SK-N-SH (cell line): ENCODE results near the gene C1RL. TPM values are rescaled to one million over a fixed set of nuclear protein-coding genes. Genes with fewer than 3 reads are reported as not detected.

Experiments
- CTCF ChIA-PET: fragments of 300-600, 350-600 bp; formaldehyde crosslinking; extraction: SDS; loops from one replicate; lab custom pipeline; 2021; lab: Yijun Ruan, JAX
- POLR2A ChIA-PET: fragments of 350-600 bp; sonication (Branson Sonifier 250); formaldehyde crosslinking; extraction: SDS; loops from one replicate; lab custom pipeline; 2020; ENCODE audit warnings: antibody characterized with exemption, inconsistent platforms; lab: Yijun Ruan, JAX
- DNase-seq: peaks from one replicate; pipeline ENCODE4 v3.0.0; 2012
- H2AFZ ChIP-seq: fragments of 200-600 bp; sonication (generic); 2 replicates; pipeline ENCODE4 v1.8.1; 2016; ENCODE audit warnings: antibody characterized with exemption, mild to moderate bottlenecking, low read depth
- H3F3A ChIP-seq: fragments of 200-600 bp; sonication (generic); replicated peaks from 2 replicates; pipeline ENCODE3; 2016; ENCODE audit warnings: antibody characterized with exemption, mild to moderate bottlenecking; ENCODE audit not compliant: insufficient read depth
- H3K27ac ChIP-seq, 2 experiments: fragments of 200-500 bp in 1 of 2; fragments of 200-600 bp in 1 of 2; sonication (Bioruptor generic) in 1 of 2; sonication (generic), shearing (Covaris generic) in 1 of 2; 2 replicates each; pipeline versions ENCODE4 v1.5.1 to v1.6.1; 2014 to 2016; ENCODE audit warnings: low read depth in 2 of 2, inconsistent platforms in 1 of 2, low read length in 1 of 2, mild to moderate bottlenecking in 1 of 2, mixed read lengths in 1 of 2
- H3K27me3 ChIP-seq: fragments of 200-600 bp; sonication (generic), shearing (Covaris generic); 2 replicates; pipeline ENCODE4 v1.6.1; 2016; ENCODE audit warnings: mixed run types; ENCODE audit not compliant: insufficient read depth
- H3K36me3 ChIP-seq, 2 experiments: fragments of 200-500 bp in 1 of 2; fragments of 200-600 bp in 1 of 2; sonication (Bioruptor generic) in 1 of 2; sonication (generic) in 1 of 2; replicated peaks in 1 of 2; 2 replicates each; pipeline versions ENCODE3 to v1.5.1; 2014 to 2016; ENCODE audit warnings: low read length in 1 of 2, mild to moderate bottlenecking in 1 of 2; ENCODE audit not compliant: insufficient read depth in 2 of 2, control insufficient read depth in 1 of 2
- H3K4me1 ChIP-seq, 2 experiments: fragments of 200-500 bp in 1 of 2; fragments of 200-600 bp in 1 of 2; sonication (Bioruptor generic) in 1 of 2; sonication (generic), shearing (Covaris generic) in 1 of 2; 2 replicates each; pipeline versions ENCODE4 v1.5.1 to v1.6.1; 2014 to 2016; ENCODE audit warnings: low read depth in 1 of 2, low read length in 1 of 2, mixed run types in 1 of 2; ENCODE audit not compliant: insufficient read depth in 2 of 2, control insufficient read depth in 1 of 2
- H3K4me2 ChIP-seq: fragments of 200-600 bp; sonication (generic), shearing (Covaris generic); 2 replicates; pipeline ENCODE4 v1.6.1; 2017; ENCODE audit warnings: mixed run types
- H3K4me3 ChIP-seq, 2 experiments: fragments of 200-500 bp in 1 of 2; fragments of 200-600 bp in 1 of 2; sonication (Bioruptor generic) in 1 of 2; sonication (generic), shearing (Covaris generic) in 1 of 2; 2 replicates each; pipeline versions ENCODE4 v1.5.1 to v1.8.1; 2014 to 2016; ENCODE audit warnings: low read depth in 2 of 2, inconsistent platforms in 1 of 2, low read length in 1 of 2, mild to moderate bottlenecking in 1 of 2, mixed read lengths in 1 of 2, moderate library complexity in 1 of 2
- H3K79me2 ChIP-seq: fragments of 200-600 bp; sonication (generic); 2 replicates; pipeline ENCODE4 v1.8.1; 2017; ENCODE audit warnings: mild to moderate bottlenecking; ENCODE audit not compliant: insufficient read depth
- H3K9ac ChIP-seq: fragments of 200-600 bp; sonication (generic); 2 replicates; pipeline ENCODE4 v1.6.1; 2017; ENCODE audit warnings: mixed run types
- H3K9me2 ChIP-seq: fragments of 200-600 bp; sonication (generic); 2 replicates; pipeline ENCODE4 v1.6.1; 2017; ENCODE audit warnings: mixed run types
- H3K9me3 ChIP-seq: fragments of 200-600 bp; sonication (generic); 2 replicates; pipeline ENCODE4 v1.6.1; 2017; ENCODE audit warnings: mixed run types, mild to moderate bottlenecking, moderate library complexity
- H4K20me1 ChIP-seq: fragments of 200-600 bp; sonication (generic); 2 replicates; pipeline ENCODE4 v1.6.1; 2017; ENCODE audit warnings: mild to moderate bottlenecking, mixed run types; ENCODE audit not compliant: insufficient read depth
- EP300 ChIP-seq, 2 experiments: IDR thresholded peaks; 2 replicates each; pipeline versions ENCODE4 v1.4.0 to v1.6.1; 2012; ENCODE audit warnings: borderline replicate concordance in 1 of 2, low read depth in 1 of 2, low read length in 1 of 2
- EZH2phosphoT487 ChIP-seq: fragments of 200-600 bp; sonication (generic); IDR thresholded peaks from 2 replicates; pipeline ENCODE4 v1.6.1; 2017; ENCODE audit warnings: low read depth, mixed run types, mild to moderate bottlenecking, antibody characterized with exemption, moderate library complexity, borderline replicate concordance
- FOXJ3 ChIP-seq: sonication (generic); formaldehyde crosslinking; IDR thresholded peaks from 2 replicates; pipeline ENCODE4 v1.5.1; 2020; ENCODE audit warnings: mild to moderate bottlenecking, missing genetic modification reagents
- GABPA ChIP-seq: IDR thresholded peaks from 2 replicates; pipeline ENCODE4 v1.4.0; 2012; ENCODE audit warnings: low read depth, mild to moderate bottlenecking
- GATA2 ChIP-seq: sonication (generic); formaldehyde crosslinking; IDR thresholded peaks from 2 replicates; pipeline ENCODE4 v1.5.0; 2020; ENCODE audit warnings: mild to moderate bottlenecking, missing genetic modification reagents
- MXI1 ChIP-seq: IDR thresholded peaks from 2 replicates; pipeline ENCODE4 v1.6.1; 2012; ENCODE audit warnings: mild to moderate bottlenecking, low read depth, low read length, improper control_type of control experiment
- NRF1 ChIP-seq: IDR thresholded peaks from 2 replicates; pipeline ENCODE4 v1.6.1; 2012; ENCODE audit warnings: low read depth, mild to moderate bottlenecking, low read length
- PBX3 ChIP-seq: IDR thresholded peaks from 2 replicates; pipeline ENCODE4; 2012
- POLR2AphosphoS5 ChIP-seq: IDR thresholded peaks from 2 replicates; pipeline ENCODE4 v1.6.1; 2012; ENCODE audit warnings: low read depth, low read length
- RCOR1 ChIP-seq: fragments of 150-350 bp; IDR thresholded peaks from 2 replicates; pipeline ENCODE4 v1.6.1; 2017; ENCODE audit warnings: antibody characterized with exemption, low read length
- REST ChIP-seq: IDR thresholded peaks from 2 replicates; pipeline ENCODE4 v1.6.1; 2012; ENCODE audit warnings: mild to moderate bottlenecking, low read depth, low read length, moderate library complexity
- RXRA ChIP-seq: IDR thresholded peaks from 2 replicates; pipeline ENCODE4 v1.4.0; 2012; ENCODE audit warnings: low read depth, mild to moderate bottlenecking, borderline replicate concordance
- SIN3A ChIP-seq: IDR thresholded peaks from 2 replicates; pipeline ENCODE4 v1.6.1; 2012; ENCODE audit warnings: low read depth, mild to moderate bottlenecking, low read length, moderate library complexity, borderline replicate concordance
- SMC3 ChIP-seq: IDR thresholded peaks from 2 replicates; pipeline ENCODE4 v1.6.1; 2012; ENCODE audit warnings: low read depth, low read length, improper control_type of control experiment
- TCF12 ChIP-seq: IDR thresholded peaks from 2 replicates; pipeline ENCODE4 v1.4.0; 2012
- USF1 ChIP-seq: IDR thresholded peaks from 2 replicates; pipeline ENCODE4 v1.4.0; 2012; ENCODE audit warnings: low read depth, borderline replicate concordance
- YY1 ChIP-seq: IDR thresholded peaks from 2 replicates; pipeline ENCODE4 v1.4.0; 2012; ENCODE audit warnings: low read depth, mild to moderate bottlenecking
- ZBTB33 ChIP-seq: IDR thresholded peaks from 2 replicates; pipeline ENCODE4 v1.4.0; 2012; ENCODE audit warnings: low read depth, borderline replicate concordance
- WGBS: methylation state at CpG from one replicate; pipeline ENCODE4 v1.1.6; 2017; ENCODE audit warnings: low lambda C conversion rate; 5-methylcytosine and 5-hydroxymethylcytosine counted together
- polyA plus RNA-seq, 3 experiments: library from polyadenylated mRNA; depleted of rRNA; stranded (reverse); fragments of >200 nt; gene quantifications; 2 replicates each; pipeline ENCODE4 v1.2.3, GENCODE V29; 2012

The C1RL gene
- polyA plus RNA-seq, 1 of the 3 experiments (the other 2 are of a cell fraction): 8.3 TPM

- Histone ChIP-seq H3K9ac (no peak overlapping the region), H3K4me3 (no peak overlapping the region), H4K20me1 (no peaks in the 10 kb centered on the region), H2AFZ (no peak overlapping the region)
- no peak for DNase-seq
- WGBS: 53% methylated on average over 10 of the region's 11 CpGs
- POLR2A ChIA-PET: interaction anchor here (1.1 kb wide), 1 partner anchor 40 kb away, joined by 3 read pairs; no protein-coding TSS in a partner anchor
- TF ChIP-seq SMC3 (no peak), USF1 (no peak), EZH2phosphoT487 (no peak), YY1 (no peak), MXI1 (no peak), GATA2 (CRISPR knock-in tag) (no peak), RXRA (no peak), POLR2AphosphoS5 (no peak), GABPA (no peak), NRF1 (no peak), EP300 (IDR thresholded peaks at IDR 0.05; ENCODE audit: borderline replicate concordance in 1 of 2, low read depth in 1 of 2, low read length in 1 of 2) (no peak), RCOR1 (no peak), TCF12 (no peak)
- TF ChIP-seq, all 33 proteins: peak for 0
- Histone ChIP-seq H3K27ac (no peak overlapping the region), H3K4me1 (no peaks in the 10 kb centered on the region; a peak in 1 of 4 replicates), H3K4me2 (no peak overlapping the region), H3K36me3 (no peaks in the 10 kb centered on the region), H3F3A (no peaks in the 10 kb centered on the region), H3K79me2 (no peaks in the 10 kb centered on the region), H3K27me3 (peaks cover 11% of the 10 kb centered on the region; the same call in 1 of the 2 replicates), H3K9me3 (no peaks in the 10 kb centered on the region), H3K9me2 (no peaks in the 10 kb centered on the region)
- CTCF ChIA-PET: interaction anchor here (0.7 to 1.5 kb wide), 4 partner anchors 8 to 129 kb away, joined by 3 to 6 read pairs (median 4); partner anchors contain the start of gene C1S
These were observed 40.6 kb downstream of the C1RL start for GRCh38 chr12:7068240-7068993.

- H3K4me1 ChIP-seq: no peaks in the 10 kb centered on the region; a peak in 1 of 4 replicates
- no peaks in the 10 kb centered on the region for H4K20me1 ChIP-seq
- H3K4me2 ChIP-seq: no peak overlapping the region
- POLR2A ChIA-PET: no interaction called here
- H3K9me2 ChIP-seq: no peaks in the 10 kb centered on the region
- no peaks in the 10 kb centered on the region for H3K9me3 ChIP-seq
- no peak overlapping the region for H3K27ac ChIP-seq
- no peak overlapping the region for H3K9ac ChIP-seq
- H2AFZ ChIP-seq: no peak overlapping the region
- H3K4me3 ChIP-seq: no peak overlapping the region
- no peaks in the 10 kb centered on the region for H3K79me2 ChIP-seq
- 41% methylated on average over 7 of the region's 7 CpGs for WGBS
- peaks cover 8% of the 10 kb centered on the region; the same call in 1 of the 2 replicates for H3K27me3 ChIP-seq
- no peak for DNase-seq
- no peaks in the 10 kb centered on the region for H3K36me3 ChIP-seq
- CTCF ChIA-PET: no interaction called here
- H3F3A ChIP-seq: no peaks in the 10 kb centered on the region
- no peak for TF ChIP-seq FOXJ3 (CRISPR knock-in tag)
- TF ChIP-seq TCF12: no peak
- no peak for TF ChIP-seq SIN3A
- TF ChIP-seq EZH2phosphoT487: no peak
- no peak for TF ChIP-seq SMC3
- no peak for TF ChIP-seq RXRA
- no peak for TF ChIP-seq REST
- TF ChIP-seq PBX3: no peak
- no peak for TF ChIP-seq ZBTB33
These were observed 41.9 kb downstream of the C1RL start for GRCh38 chr12:7067096-7067495.
